Measurements from ENCODE around the gene CMIP. TPM values are rescaled to one million over a fixed set of nuclear protein-coding genes. Genes with fewer than 3 reads are reported as not detected.

Gene CMIP
- total RNA-seq, 2 donors from 2014 or later, result 7.7 to 19.2 TPM

GRCh38 chr16:81693744-81694303, 249.2 kb downstream of the CMIP start:
- Histone ChIP-seq H3K9me3 (no peaks in the 10 kb centered on the region), H3K27me3 (no peaks in the 10 kb centered on the region), H3K27ac (no peak overlapping the region), H3K36me3 (peaks cover 35% of the 10 kb centered on the region), H3K4me1 (peaks cover 0 to 42% of the 10 kb centered on the region in 2 donors), H3K4me3 (no peak overlapping the region)
- TF ChIP-seq CTCF (IDR thresholded peaks at IDR 0.05), result no peak
- DNase-seq (ENCODE audit: low spot score), result no peak

- Histone ChIP-seq H3K36me3 (peaks cover 35% of the 10 kb centered on the region), H3K4me3 (no peak overlapping the region), H3K27me3 (no peaks in the 10 kb centered on the region), H3K4me1 (peaks cover 0 to 42% of the 10 kb centered on the region in 2 donors), H3K9me3 (no peaks in the 10 kb centered on the region), H3K27ac (no peak overlapping the region)
- no peak for TF ChIP-seq CTCF (IDR thresholded peaks at IDR 0.05)
- no peak for DNase-seq (ENCODE audit: low spot score)
These were observed 250.1 kb downstream of the CMIP start for GRCh38 chr16:81694494-81695280.

- Histone ChIP-seq H3K27ac (no peak overlapping the region), H3K36me3 (peaks cover 35% of the 10 kb centered on the region), H3K27me3 (no peaks in the 10 kb centered on the region), H3K4me1 (peaks cover 0 to 42% of the 10 kb centered on the region in 2 donors), H3K9me3 (no peaks in the 10 kb centered on the region), H3K4me3 (no peak overlapping the region)
- DNase-seq (ENCODE audit: low spot score), result no peak
- no peak for TF ChIP-seq CTCF (IDR thresholded peaks at IDR 0.05)
These were observed 250.9 kb downstream of the CMIP start for GRCh38 chr16:81695321-81696165.

- peaks cover 37% of the 10 kb centered on the region for H3K36me3 ChIP-seq
- H3K9me3 ChIP-seq, result no peaks in the 10 kb centered on the region
- DNase-seq (ENCODE audit: low spot score), result no peak
- no peak for TF ChIP-seq CTCF (IDR thresholded peaks at IDR 0.05)
- no peaks in the 10 kb centered on the region for H3K27me3 ChIP-seq
- H3K27ac ChIP-seq, result no peak overlapping the region
- peaks cover 0 to 42% of the 10 kb centered on the region in 2 donors for H3K4me1 ChIP-seq
- peak overlapping the region in 1 of 2 donors; percentile 12 for H3K4me3 ChIP-seq
These were observed 251.8 kb downstream of the CMIP start for GRCh38 chr16:81696166-81696960.

- no peak for DNase-seq (ENCODE audit: low spot score)
- no peak overlapping the region for H3K27ac ChIP-seq
- H3K4me3 ChIP-seq, result no peak overlapping the region
These were observed 252.5 kb downstream of the CMIP start for GRCh38 chr16:81696961-81697615.

More at GRCh38 chr16:81696961-81697615, 252.5 kb downstream of the CMIP start:
- peaks cover 0 to 42% of the 10 kb centered on the region in 2 donors for H3K4me1 ChIP-seq
- H3K27me3 ChIP-seq, result no peaks in the 10 kb centered on the region
- H3K9me3 ChIP-seq, result no peaks in the 10 kb centered on the region
- H3K36me3 ChIP-seq, result peaks cover 39% of the 10 kb centered on the region
- TF ChIP-seq CTCF (IDR thresholded peaks at IDR 0.05), result peak; percentile 29 to 77

All from right atrium auricular region (tissue), 2 donors.